ENCODE data around the gene INSRR. TPM values are rescaled to one million over a fixed set of nuclear protein-coding genes. Genes with fewer than 3 reads are reported as not detected.

The INSRR gene
- total and polyA plus RNA-seq, 9 donors, result 0.02 to 0.15 TPM; not detected in 7

GRCh38 chr1:156813298-156813697 lies 45.6 kb downstream of the INSRR start:
- Histone ChIP-seq H3K27ac (no peak overlapping the region), H3K9me3 (no peaks in the 10 kb centered on the region), H3K27me3 (no peaks in the 10 kb centered on the region), H3K36me3 (no peaks in the 10 kb centered on the region), H3K4me3 (peak overlapping the region; percentile 37), H3K4me1 (ENCODE audit: insufficient read depth) (peaks cover 5% of the 10 kb centered on the region)
- TF ChIP-seq POLR2A (IDR thresholded peaks at IDR 0.05), result no peak
- no peak for TF ChIP-seq CTCF (IDR thresholded peaks at IDR 0.05)
- no peak for TF ChIP-seq EP300 (IDR thresholded peaks at IDR 0.05)
- 21 to 44% (median 35%) methylated on average over 10 of the region's 10 CpGs for WGBS, 3 donors
- intact Hi-C loops (cut with DNase I), result no loop called here
- DNase-seq, result no peak

GRCh38 chr1:156812293-156812990 lies 46.5 kb downstream of the INSRR start:
- WGBS, 3 donors, result 96 to 98% (median 98%) methylated on average over 10 of the region's 10 CpGs
- no peaks in the 10 kb centered on the region for H3K36me3 ChIP-seq
- TF ChIP-seq CTCF (IDR thresholded peaks at IDR 0.05) (no peak), EP300 (IDR thresholded peaks at IDR 0.05) (no peak), POLR2A (IDR thresholded peaks at IDR 0.05) (no peak)
- no peak overlapping the region for H3K4me3 ChIP-seq
- DNase-seq, result no peak
- no peaks in the 10 kb centered on the region for H3K27me3 ChIP-seq
- peaks cover 5% of the 10 kb centered on the region for H3K4me1 ChIP-seq (ENCODE audit: insufficient read depth)
- intact Hi-C loops (cut with DNase I), result no loop called here
- no peaks in the 10 kb centered on the region for H3K9me3 ChIP-seq
- H3K27ac ChIP-seq, result no peak overlapping the region

GRCh38 chr1:156811168-156811567 lies 47.7 kb downstream of the INSRR start:
- 48 to 59% (median 53%) methylated on average over 4 of the region's 4 CpGs for WGBS, 3 donors
- no peak for DNase-seq
- H3K9me3 ChIP-seq, result no peaks in the 10 kb centered on the region
- H3K27me3 ChIP-seq, result no peaks in the 10 kb centered on the region
- no peaks in the 10 kb centered on the region for H3K36me3 ChIP-seq
- no peak overlapping the region for H3K27ac ChIP-seq
- H3K4me1 ChIP-seq (ENCODE audit: insufficient read depth), result peaks cover 5% of the 10 kb centered on the region
- intact Hi-C loops (cut with DNase I), result no loop called here
- H3K4me3 ChIP-seq, result no peak overlapping the region
- TF ChIP-seq CTCF (IDR thresholded peaks at IDR 0.05), result no peak
- TF ChIP-seq POLR2A (IDR thresholded peaks at IDR 0.05), result no peak
- no peak for TF ChIP-seq EP300 (IDR thresholded peaks at IDR 0.05)

DNA sequence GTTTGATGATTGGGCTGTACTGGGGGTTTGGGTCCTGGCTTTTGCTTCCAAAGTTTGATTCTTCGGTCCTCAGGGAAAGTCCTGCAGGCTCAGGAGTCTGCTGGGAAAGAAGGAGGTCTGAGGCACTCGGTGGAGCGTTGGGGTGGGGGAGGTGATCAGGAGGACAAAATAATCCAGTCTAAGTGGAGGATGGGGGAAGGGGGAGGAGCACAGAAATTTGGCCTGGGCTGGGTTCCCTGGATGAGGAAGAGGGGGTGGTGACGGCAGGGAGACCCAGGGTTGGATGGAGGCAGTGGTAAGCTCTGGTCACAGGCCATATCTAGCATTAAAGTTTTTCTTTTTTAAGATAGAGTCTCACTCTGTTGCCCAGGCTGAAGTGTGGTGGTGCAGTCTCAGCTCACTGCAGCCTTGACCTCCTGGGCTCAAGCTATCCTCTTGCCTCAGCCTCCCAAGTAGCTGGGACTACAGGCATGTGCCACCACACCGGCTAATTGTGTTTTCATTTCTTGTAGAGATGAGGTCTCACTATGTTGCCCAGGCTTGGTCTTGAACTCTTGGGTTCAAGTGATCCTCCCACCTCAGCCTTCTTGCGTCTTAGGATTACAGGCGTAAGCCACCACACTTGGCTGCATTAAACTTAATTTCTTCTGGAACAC lies 49.1 kb downstream of the INSRR start:
- Histone ChIP-seq H3K4me1 (ENCODE audit: insufficient read depth) (peaks cover 12% of the 10 kb centered on the region), H3K4me3 (no peak overlapping the region), H3K27ac (no peak overlapping the region), H3K9me3 (no peaks in the 10 kb centered on the region), H3K27me3 (no peaks in the 10 kb centered on the region), H3K36me3 (no peaks in the 10 kb centered on the region)
- 66 to 69% (median 68%) methylated on average over 7 of the region's 7 CpGs for WGBS, 3 donors
- DNase-seq, result peak in 1 of 5 donors; percentile 9
- TF ChIP-seq EP300 (IDR thresholded peaks at IDR 0.05) (no peak), POLR2A (IDR thresholded peaks at IDR 0.05) (no peak), CTCF (IDR thresholded peaks at IDR 0.05) (no peak)
- intact Hi-C loops (cut with DNase I), result no loop called here

All from ovary (tissue), 9 donors.